C4-2B (cell line): ENCODE measurements around the gene RRAD.

Experiments
- CTCF ChIP-seq: fragments of 450-650 bp; conservative IDR thresholded peaks from 2 replicates; pipeline ENCODE4 v1.5.1; 2017; ENCODE audit warnings: mild to moderate bottlenecking
- ZFX ChIP-seq: fragments of 450-650 bp; IDR thresholded peaks from 2 replicates; pipeline ENCODE4 v1.6.1; 2017

GRCh38 chr16:66904428-66904845 is 20.9 kb downstream of the RRAD start:
- TF ChIP-seq CTCF (no peak), ZFX (no peak)
